T-helper 22 cell (primary cell): ENCODE results near the gene NMT1.
"Not testable (repeated sequence)": the region's sequence is repeated elsewhere in the genome, so short reads cannot be mapped to it uniquely, and the experiment has no call there.

Experiments used
- DNase-seq: peaks from one replicate; pipeline ENCODE4 v3.0.0-alpha.2; 2020; ENCODE audit warnings: low read depth

NMT1 gene

DNA sequence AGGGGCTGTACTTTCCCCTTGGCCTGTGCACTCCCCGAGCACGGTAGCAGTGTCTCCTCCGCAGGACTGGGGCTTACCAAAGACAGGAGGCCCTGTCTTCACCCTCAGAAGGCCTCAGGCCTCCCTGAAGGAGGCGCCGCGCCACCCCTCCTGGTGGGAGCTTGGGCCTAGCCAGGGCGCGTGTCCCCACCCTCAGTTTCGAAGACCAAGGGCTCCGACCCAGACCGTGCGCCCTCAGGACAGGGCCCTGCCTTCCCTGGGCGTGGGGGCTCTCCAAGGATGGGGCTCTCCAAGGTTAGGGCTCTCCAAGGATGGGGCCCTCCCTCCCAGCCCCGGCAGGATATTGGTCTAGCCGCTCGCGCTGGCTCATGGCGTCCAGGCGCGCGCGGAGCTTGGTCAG lies 59.4 kb downstream of the NMT1 start:
- no peak for DNase-seq

DNA sequence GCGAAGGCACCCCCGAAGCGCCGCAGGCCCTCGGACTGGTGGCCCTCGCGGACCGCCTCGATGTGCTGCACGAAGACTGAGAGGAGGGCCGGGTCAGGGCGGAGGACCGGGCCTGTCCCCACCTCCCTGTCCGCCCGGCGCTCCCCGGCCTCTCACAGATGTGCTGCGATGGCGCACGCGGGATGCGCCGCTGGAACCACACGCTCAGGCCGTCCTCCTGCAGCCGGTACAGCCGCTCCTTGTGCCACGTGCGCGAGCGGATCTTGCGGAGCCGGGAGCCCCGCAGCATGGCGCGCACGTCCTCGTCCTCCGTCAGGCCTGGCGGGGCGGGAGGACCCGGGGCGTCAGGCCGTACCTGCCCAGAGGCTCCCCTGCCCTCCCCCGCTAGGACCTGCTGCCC lies 59.9 kb downstream of the NMT1 start:
- no peak for DNase-seq

DNA sequence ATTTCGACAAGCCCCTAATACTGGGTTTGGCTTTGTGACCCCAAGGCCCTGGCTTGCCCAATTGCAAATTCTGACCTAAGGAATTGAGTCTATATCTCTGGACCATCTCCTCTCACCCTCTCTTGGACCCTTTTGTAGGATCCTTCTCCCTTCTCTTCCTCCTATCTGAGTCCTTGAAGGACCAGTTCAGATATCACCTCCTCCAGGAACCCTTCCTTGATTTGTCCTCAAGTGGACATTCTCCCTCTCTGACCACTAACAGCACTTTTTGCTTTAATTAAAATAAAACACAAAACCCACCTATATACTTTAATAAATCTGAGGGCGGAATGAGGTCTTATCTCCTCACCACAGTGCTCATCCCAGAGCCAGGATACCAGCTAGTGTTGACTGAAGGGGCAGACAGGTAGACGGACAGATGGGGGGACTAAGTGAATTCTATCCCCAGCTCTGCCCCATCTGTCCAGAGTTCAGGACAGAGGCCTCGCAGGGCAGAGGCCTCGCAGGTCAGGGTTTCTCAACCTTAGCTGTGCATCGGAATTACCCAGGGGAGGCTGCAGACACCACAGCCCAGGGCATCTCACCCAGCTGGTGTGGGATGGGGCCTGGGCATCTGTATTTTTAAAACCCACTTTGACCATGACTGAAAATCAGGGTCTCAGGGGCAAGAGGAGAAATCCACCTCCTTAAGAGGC lies 62.1 kb downstream of the NMT1 start:
- DNase-seq, result no peak

DNA sequence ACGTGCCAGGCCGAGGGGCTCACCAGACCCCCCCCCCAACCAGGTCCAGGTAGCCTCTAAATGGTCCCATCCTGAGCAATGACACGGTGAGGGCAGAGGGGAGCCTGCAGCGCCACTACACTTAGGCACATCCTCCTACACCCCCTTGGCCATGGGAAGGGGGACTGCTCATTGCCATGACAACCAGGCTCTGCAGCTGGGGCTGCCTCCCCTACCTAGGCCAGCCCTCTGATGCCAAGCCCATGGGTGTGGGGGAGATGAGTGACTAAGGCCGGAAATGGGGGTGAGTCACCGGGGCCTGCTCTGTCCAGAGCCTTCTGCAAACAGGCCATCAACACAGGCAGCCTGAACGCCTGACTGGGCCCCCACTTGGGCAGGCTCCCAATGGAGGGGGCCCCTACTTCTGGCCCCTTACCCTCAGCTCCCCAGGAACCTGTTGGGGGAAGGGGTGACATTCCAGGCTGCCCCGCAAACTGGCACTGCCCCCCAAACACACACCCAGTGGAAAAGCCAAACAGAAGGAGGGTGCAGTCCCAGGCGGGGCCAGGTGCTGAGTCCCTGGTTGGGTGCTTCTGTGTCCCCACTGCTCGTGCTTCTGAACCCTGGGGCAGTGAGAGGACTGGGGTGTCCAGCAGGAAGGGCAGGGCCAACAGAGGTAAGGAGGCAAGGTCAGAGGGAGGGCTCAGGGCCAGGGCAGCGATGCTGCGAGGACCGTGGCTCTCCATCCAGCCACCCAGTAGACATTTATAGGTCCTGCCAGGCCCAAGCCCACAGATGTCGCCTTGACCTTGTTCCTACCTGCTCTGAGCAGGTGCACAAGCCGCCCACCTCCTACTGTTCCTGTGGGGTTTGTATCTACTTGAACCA lies 63.0 kb downstream of the NMT1 start:
- DNase-seq, result peak; percentile 24

DNA sequence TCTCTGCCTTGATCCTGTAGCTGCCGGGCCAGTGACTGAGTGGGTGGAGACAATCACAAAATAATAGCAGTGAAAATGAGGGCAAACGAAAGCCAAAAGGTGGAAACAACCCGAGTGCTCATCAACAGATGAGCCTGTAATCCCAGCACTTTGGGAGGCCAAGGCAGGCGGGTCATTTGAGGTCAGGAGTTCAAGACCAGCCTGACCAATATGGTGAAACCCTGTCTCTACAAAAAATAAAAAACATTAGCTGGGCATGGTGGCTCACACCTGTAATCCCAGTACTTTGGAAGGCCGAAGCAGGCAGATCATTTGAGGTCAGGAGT lies 63.6 kb downstream of the NMT1 start:
- not testable (repeated sequence) for DNase-seq

DNA sequence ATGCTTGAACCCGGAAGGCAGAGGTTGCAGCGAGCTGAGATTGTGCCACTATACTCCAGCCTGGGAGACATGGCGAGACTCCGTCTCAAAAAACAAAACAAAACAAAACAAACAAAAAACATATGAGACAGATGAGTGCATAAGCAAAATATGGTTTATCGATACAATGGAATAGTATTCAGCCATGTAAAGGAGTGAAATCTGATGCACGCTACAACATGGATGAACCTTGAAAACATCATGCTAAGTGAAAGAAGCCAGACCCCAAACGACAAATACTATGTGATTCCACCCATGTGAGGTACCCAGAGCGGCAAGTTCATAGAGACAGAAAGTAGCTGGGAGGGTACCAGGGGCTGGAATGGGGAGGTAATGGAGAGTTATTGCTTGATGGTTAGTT lies 64.4 kb downstream of the NMT1 start:
- no peak for DNase-seq

DNA sequence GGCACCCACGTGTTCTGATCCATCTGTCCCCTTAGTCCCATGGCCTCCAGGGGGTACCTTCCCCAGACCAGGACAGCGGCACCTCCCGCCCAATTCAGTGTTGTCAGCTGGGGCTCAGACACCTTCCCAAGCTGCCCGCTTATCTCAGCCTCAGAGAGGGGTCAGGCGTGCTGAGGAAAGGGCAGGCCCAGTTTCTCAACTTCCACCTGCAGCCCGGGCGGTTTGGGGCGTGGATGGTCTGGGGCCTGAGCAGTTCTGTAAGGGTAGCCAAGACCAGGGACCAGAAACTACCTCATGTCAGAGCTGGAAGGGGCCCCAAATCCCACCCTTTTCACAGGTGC lies 66.1 kb downstream of the NMT1 start:
- DNase-seq, result no peak

DNA sequence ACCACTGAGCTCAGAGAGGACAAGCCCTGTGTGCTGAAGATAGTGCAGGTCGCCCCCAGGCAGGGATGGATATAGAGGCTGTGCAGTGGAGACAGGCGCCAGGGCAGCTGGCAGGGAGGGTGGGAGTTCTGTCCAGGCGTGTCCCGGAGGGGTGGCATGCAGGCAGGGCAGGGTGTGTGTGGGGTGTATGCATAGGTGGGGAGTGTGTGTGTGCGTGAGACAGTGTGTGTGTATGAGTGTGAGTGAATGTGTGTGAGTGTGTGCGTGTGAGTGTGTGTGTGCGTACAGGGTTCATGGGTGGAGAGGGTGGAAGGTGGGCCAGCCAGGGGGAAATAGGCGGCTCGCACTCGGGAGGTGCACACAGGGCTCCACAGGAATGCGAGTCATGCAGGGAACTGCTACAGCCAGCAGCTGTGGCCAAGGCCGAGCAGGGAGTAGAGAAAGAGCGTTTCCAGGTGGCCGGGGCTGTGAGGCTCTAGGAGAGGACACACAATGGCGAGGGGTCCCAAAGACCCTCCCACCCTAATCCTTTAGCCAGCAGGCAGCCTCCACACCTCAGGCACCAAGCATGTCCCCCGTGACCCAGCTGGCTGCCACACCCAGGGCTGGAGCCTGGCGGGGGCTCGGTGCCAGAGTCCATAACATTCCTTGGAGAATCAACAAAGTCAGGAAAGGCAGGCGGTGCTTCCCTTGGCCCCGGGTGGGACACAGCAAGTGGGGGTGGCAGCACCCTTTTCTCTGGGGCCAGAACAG lies 66.6 kb downstream of the NMT1 start:
- no peak for DNase-seq

DNA sequence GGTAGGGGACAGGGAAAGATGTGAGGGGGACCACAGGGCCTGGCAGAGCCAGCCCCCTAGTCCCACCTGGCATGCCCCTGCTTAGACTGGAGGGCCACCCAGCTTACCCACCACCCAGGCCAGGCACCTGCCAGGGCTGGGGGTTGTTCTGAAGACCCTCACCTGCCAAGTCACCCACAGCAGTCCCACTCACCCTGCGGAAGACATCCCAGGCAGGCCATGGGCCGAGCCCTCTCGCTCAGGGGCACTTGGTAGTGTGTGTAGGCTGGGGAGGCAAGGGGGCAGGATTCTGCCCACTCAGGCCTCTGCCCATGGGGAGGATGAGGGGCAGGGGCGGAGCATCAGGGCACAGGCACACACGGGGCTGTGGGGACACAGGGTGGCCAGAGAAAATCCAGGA lies 67.2 kb downstream of the NMT1 start:
- DNase-seq, result no peak

DNA sequence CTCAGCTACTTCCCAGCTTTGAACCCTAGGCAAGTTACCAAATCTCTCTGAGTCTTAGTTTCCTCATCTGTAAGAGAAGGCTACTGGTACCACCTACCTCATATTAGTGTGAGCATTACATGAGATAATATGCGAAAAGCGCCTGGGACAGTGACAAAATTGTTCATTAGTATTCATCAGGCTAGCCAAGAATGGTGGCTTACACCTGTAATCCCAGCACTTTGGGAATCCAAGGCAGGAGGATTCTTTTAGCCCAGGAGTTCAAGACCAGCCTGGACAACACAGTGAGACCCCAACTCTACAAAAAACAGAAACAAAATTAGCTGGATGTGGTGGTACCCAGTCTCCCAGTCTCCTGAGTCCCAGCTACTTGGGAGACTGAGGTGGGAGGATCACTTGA lies 67.9 kb downstream of the NMT1 start:
- no peak for DNase-seq

DNA sequence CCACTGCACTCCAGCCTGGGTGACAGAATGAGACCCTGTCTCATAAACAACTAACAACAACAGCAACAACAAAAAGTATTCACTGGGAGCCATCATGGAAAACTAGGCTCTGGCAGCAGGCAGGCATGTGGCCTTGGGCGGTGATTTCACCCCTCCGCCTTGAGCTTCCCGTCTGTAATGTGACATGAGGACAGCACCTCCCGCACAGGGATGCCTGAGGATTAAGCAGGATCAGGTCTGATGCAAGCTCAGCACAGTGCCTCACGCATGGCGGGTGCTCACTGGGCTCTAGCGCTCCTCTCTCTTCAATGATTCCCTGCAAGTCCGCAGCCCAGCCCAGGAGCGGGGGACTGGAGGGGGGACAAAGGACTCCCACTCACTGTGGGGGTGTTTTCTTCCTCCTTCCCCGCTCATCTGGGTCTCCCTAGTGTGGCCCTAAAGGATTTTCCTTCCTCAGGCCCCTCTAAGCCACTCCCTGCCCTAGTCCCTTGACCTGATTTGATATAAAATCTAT lies 68.4 kb downstream of the NMT1 start:
- no peak for DNase-seq

DNA sequence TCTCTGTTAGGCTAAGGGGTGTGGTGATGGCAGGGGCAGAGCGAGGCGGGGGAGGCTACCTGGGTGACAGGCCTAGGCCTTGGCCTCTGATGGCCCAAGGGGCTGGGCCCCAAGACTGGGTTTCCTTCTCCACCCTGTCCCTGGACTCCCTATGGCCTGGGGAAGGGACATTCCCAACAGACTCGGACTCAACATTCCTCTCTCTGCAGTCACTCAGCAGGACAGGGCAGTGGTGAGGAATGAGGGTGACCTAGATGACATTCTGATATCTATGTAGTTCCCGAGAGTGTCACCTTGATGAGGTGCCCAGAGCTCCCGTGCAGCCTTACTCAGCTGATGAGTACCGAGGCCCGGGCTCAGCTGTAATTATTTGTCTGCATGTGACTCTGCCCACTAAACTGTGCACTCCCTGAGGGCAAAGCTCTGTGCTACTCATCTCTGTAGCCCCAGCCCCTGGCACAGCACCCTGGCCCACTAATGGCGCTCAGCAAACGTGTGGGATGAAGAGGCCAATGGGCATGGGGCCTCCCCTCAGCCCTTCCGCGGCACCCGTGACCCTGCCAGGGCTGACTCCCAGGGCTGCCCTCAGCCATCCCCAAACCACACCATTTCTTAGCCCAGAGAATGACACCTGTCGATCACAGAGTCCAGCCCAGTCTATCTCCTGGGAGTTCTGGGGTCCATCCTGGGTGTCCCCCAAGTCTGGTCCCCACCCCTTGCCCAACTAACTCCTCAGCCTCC lies 69.0 kb downstream of the NMT1 start:
- no peak for DNase-seq

DNA sequence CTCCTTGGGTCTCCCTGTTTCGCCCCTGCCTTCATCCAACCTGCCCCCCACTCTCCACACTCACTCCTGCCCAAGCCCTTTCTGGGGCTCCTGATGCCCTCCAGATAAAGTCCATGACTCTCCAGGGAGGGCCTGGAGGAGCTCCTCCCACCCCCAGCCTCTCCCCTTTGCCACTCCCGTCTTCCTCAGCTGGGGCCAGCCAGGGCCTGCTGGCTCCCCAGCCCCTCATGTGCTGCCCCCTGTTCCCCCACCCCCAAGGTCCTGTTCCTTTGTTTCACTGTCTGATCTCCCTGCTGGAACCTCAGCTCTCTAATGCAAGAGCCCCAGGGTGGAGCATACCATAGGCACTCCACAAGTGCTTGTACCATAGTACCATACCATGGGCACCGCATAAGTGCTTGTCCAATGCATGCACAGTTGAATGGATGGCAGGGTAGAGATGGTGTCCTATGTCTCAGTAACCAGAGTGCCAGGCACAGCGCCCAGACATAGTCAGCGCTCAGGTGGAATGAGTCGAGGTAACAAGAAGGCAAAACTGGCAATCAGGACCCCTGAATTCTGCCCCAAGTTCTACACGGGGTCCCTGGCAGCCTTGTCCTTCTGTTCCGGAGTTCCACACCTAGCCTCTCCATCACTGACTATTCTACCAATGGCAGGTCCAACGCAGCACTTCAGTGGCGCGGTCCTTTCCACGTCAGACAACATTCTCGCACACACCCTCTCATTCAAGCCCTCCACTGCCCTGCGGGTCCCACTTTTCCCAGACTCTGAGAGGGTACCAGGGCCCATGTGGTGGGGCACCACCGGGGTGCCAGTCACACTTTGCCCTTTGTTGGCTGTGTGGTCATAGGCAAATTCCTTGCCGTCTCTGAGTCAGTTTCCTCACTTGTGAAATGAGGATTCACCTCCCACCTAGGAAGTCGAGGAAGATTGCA lies 69.8 kb downstream of the NMT1 start:
- no peak for DNase-seq

DNA sequence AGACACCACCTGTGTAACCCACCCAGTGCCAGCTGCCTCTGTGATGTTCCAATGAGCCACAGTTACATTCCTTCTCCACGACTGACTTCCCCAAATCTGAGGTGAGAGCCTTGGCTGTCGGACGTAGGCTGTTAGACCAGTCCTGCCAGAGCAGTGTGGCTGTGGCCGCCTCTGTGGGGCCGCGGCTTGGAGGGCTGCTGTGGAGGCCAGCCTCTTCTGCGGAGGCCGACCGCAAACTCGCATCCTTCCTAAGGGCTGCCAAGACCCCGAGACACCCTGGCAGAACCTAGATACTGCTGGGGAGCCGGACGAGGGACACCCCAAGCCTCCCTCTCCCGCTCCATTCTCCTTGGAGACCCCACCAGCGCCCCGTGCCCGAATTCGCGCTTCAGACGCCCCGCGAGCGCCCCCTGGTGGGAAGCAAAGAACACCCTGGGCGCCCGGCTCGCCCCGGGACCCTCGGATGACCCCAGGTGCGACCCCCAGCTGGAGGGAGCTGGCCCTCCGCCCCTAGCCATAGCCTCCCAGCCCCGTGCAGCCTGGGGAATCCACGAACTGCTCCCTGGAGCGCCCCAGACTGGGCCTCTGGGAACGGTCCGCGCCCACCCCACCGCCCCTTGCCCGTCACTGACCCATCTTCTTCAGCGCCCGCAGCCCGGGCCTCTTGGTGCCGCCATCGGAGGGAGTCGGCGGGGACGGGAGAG lies 70.7 kb downstream of the NMT1 start:
- no peak for DNase-seq

DNA sequence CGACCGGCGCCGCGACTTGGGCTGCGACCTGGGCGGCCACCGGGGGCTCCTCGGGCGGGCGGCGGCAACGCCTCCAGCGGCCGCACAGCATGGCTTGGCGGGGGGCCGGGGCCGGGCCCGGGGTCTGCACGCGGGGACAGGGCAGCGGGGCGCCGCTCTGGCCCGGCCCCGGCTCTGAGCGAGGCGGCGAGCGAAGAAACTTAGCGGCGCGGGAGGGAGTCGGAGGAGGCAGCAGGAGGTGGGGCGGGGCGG lies 71.1 kb downstream of the NMT1 start, which contains the start of gene PLCD3:
Gene PLCD3, minus strand, starts transcription at position 196 of the 252 bp plus-strand sequence. Its CDS starts 105 bp downstream, at position 91.
- no peak for DNase-seq

DNA sequence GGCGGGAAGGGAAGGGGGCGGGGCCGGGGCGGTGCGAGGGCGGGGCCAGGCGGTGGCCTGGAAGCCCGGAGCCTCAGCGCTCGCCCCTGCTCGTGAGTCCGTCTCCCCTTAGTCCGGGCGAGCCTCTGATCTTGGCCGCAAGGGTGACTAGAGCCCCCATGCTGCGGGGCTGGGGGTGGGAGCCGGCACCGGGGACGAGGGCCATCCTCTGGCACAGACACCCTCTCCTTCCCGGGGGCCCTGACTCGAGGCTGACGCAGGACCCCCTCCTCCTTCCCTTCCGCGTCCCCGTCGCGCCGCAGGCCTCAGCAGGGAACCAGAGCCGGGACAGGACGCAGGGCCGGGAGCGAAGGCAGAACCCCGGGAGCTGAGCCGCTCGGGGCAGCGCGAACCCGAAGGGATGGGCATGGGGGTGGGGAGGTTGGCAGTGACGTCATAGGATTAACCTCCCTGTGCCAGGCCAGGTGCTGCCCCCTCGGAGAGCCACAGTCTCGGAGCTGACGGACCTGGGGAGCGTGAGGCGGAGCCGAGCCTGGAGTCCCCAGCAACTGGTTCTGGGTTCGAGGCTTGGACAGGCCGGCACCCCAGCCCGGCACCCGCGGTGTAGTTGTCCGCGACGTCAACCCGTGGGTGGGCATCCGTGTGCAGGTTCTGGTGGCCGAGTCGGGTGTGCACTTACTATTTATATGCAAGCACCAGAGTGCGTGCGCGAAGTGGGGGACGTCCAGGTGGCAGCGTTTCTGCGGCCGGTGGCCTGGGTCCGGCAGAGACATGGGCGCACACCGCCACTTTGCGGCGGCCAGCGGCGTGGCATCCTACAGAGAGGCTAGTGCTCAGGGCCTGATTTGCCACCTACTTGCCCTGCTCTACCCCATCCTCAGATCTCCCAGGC lies 71.7 kb downstream of the NMT1 start:
- peak; percentile 56 for DNase-seq

DNA sequence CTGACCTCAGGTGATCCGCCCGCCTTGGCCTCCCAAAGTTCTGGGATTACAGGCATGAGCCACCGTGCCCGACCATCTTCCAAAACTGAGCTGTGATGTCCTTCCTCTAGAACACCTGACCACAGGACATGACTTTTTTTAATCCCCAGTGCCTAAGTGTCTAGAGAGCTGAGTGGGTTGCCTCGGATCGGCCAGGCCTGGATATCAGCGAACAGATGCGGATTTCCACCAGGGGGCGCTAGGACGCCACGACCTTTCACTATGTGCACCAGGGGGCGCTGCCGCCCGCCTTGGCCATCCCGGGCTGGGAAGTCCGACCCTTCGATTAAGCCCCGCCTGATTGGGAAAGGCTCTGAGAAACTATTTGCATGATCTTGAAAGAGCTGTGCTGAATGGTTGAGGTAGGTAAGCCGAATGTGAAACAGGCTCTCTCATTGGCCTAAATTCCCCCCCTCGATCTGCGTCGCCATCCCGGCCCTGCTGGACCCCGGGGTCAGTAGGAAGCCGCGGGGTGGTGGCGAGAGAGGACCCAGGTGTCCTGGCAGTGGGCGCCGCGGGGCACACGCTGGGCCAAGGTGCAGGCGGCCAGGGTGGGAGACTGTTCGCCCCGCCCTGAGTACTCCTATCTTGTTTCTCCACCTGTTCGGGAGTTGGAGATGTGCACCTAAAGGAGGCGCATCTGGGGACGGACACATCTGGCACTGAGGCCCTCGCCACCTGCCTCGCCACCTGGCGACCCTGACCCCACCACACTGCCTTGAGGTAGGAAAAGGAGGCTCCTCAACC lies 74.3 kb downstream of the NMT1 start, which contains the start of gene ACBD4:
Gene ACBD4, plus strand, starts transcription at position 496 of the 786 bp plus-strand sequence. CDS start 458 bp downstream, outside the sequence.
- DNase-seq, result peak; percentile 91

DNA sequence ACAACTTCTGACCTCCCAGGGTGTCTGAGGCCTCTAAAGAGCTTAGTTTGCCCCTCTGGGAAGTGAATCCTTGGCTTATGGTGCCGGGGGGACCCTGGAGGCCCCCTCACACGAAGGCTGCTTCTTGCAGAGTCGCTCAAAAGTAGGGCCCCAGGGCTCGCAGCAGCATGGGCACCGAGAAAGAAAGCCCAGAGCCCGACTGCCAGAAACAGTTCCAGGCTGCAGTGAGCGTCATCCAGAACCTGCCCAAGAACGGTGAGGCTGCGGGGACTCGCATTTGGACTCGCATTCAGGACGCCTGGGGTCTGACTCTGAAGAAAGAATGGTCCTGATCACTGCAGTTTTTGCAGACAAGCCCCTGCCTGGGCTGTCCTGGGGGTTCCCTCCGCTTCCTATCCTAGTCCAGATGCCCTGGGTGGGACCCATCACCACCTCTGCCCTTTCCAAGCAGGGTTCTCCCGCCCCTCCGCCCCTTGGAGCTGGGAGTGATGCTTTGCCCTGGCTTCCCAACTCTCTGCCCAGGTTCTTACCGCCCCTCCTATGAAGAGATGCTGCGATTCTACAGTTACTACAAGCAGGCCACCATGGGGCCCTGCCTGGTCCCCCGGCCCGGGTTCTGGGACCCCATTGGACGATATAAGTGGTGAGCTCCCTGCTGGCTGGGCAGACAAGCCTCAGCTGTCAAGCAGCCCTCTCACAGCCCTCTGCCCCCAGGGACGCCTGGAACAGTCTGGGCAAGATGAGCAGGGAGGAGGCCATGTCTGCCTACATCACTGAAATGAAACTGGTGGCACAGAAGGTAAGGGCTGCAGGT lies 75.1 kb downstream of the NMT1 start:
- DNase-seq, result no peak
